DMS153 treated with DMSO at 0.1 percent for 48 hours (cell line): ENCODE data around the gene C11orf24.
A peak's percentile ranks its signal among the peaks of the same experiment; 100 is the strongest.

Source experiments
- DNase-seq: peaks from one replicate; lab custom pipeline; 2025; ENCODE audit not compliant: unreplicated experiment; lab: John Stamatoyannopoulos, UW

The C11orf24 gene

DNA sequence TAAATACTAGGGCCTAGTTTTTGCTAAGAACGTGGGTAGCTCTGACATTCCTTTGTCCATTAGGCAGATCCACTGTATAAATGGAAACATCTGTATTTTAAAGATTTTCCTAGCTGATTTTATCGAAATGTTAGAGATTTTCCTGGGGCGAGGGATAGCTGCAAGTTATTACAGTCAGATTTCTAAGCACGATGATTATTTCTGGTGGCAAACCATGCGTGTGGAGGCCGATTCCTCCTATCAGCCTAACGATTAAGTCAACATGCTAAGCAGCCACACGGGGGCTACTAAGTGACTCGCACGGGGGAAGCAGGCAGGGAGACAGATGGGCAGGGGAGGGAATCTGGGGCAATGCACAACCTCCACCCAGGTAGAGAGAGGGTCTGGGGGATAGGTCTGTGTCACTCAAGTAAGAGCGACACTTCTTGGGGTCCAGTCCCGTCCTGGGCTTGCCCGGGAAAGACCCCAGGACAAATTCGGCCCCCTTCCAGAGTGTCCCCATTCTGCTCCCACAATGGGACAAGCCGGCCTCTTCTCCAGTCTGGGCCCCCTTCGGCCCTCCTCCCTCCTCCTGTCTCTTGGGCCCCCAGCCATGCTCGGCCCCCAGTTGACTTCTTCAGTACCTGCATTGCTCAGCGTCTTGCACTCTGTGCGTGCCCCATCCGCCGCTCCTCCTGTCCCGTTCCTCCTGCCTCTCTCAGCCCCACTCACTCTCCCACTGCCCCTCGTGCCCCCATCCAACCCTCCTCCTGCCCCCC is 571 bp downstream of the C11orf24 start:
- peak; percentile 35 for DNase-seq

DNA sequence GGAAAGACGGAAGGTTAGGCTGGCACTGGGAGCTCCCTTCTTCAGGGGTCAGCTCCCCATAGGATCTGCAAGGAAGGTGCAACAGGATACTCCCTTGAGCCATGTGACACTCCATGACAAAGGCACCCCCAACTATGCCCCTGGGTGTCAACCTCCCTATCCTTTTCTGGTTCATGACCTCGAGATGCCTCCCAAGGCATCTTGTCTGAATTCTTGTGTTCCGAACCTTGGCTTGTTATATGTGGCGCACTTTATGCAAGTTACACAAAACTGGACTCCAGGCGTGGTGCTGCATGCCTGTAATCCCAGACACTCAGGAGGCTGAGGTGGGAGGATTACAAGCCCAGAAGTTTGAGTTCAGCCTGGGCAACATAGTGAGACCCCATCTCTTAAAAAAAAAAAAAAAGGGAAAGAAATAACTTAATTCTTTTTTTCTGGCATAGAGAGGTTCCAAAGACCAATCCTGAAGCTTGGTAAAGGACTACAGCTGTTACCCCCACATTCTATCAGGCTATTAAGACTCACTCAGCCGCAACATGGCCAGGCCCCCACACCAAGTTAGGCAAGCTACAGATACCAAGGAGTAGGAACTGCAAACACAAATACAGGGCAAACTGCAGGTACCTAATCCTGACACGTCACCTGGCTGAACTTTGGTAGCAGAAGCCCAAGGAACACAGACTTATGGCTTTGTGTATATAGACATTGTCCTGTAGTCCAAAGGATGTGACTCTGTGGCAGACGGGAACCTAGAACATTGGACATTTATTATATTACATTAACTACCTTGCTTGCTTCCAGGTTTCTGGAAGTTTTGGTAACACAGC is 1.4 kb downstream of the C11orf24 start:
- DNase-seq = no peak

DNA sequence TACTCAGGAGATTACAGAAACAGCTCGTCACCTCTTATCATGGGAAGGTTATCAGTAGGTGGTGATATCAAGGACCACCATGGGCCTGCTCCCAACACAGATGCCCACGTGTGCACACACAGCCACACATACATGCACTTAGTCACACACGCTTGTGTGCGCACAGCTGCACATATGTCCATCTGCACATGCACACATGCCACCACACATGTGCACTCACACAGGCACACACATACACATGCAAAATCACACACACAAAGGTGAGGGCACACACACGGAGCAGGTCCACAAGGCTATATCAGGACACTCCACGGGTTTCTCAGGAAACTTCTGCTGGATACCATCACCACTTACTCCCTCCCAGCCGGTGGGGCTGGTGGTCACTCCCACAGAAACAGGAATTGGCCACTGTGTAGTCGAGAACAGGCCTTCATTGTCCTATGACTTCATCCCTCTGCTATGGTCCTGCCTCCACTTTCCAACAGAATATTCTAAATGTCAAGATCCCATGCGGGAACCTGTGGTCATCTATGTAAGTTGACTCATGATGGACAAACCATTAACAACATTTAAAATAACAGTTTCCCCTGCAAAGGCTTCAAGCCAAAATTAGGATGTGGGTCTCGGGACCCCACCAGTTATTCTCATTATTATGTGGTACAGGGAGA is 2.2 kb downstream of the C11orf24 start:
- DNase-seq = no peak

DNA sequence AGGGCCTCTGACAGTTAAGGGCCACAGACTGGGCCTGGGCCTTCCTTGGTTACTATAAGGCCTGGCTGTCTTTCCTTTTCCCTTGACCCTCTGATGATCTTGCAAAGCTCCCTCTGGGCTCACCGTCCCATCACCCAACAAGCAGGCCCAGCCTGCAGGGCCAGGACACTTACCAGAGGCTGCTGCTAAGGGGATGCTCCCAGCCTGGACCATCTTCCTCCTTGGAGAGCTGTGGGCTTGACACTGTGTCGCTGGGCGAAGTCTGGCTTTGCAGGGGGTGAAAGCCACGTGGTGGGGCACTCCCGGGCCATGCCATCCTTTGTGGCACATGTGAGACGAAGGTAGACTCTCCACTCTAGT is 3.9 kb downstream of the C11orf24 start:
- no peak for DNase-seq

DNA sequence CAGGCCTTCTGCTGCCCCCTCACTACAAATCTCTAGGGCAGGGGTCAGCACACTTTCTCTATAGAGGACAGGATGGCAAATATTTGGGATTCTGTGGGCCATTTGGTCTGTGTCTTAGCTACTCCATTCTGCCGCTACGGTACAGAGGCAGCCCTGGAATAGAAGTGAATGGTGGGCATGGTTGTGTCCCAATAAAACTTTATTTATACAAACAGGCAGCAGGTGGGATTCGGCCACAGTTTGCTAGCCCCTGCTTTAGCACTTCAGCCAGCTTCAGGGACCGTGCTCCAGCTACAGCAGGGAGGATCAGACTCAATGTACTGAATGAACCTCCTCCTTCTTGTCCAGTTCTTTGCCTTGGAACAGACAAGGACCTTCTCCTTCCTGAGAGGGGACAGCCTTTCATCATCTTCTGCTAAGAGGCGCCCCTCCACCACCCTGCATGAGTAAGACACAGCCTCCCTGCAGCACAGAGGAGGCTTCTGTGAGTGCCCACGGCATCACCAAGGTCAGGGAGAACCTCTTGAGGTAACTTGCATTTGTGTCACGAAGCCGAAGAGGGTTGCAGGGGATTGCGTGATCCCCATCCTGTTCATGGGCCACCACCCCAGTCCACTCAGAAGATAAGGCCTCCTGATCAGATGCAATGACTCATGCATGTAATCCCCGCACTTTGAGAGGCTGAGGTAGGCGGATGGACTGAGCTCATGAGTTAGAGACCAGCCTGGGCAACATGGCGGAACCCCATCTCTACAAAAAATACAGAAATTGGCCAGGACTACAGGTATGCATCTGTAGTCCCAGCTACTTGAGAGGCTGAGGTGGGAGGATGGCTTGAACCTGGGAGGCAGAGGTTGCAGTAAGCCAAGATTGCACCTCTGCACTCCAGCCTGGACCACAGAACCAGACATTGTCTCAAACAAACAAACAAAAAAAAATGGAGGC is 4.6 kb downstream of the C11orf24 start:
- no peak for DNase-seq

DNA sequence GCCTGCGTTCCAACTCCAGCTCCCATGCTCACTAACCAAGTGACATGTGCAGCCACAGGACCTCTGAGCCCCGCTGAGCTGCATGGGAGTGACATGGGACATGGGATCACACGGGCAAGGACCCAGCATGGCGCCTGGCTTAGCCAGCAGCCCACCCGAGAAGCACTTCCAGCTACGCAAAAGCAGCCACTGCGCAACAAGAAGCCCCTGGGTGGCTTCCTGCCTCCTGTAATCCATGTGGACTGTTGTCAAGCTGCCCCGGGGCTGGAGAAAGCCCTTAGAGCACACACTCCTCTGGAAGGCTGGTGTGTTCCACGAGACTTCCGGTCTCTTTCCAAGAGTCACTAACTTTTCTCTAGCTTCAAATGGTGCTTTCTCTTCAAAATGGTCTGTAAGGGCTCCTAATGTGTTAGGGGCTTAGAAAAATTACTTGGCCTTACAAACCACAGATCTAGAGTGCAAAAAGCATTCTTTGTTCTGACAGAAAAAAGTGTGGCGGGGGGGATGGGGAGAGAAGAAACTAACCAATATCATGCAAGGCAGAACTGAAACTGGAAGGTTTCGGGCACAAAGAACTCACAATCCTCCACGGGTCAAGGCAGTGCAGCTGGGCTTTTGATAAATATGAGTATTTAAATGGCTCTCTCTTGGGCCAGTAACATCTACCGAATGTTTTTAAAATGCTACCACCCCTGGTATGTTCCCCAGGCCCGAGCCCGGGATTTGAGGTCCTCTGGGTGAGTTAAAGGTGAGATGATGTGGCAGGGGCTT is 5.5 kb downstream of the C11orf24 start:
- DNase-seq = no peak

DNA sequence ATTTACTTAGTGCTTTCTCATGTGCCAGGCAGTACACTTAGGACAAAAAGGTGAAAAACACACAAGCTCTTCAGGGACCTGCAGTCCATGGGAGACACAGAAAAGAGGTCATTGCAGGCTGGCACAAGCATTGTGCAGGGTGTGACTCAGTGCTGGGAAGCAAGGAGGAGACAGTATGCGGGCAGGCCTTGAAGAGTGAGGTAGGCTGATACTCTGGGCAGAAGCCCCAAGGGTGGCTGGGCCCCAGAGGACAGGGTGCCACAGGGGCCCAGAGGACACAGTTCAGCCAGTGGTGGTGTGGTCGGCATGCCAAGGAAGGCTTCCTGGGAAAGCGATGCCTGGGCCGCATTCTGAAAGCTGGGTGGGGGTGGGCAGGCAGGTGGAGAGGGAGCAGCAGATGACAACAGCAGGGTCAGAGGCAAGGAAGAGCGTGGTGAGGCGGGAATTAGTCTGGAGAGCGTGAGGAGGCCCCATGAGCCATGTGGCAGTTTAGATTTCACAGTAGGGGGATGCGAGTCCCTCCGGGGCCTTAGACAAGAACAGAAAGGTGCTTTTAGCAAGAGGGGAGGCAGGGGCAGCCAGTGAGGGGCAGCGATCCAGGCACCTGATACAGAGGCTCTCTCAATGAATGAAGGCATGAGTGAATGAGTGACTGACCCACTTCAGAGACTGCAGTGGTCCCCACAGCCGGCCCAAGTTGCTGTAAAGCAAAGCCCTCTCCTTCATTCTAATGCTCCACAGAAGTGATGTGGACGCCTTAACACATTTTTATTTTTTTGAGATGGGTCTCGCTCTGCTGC is 6.8 kb downstream of the C11orf24 start:
- DNase-seq = no peak

DNA sequence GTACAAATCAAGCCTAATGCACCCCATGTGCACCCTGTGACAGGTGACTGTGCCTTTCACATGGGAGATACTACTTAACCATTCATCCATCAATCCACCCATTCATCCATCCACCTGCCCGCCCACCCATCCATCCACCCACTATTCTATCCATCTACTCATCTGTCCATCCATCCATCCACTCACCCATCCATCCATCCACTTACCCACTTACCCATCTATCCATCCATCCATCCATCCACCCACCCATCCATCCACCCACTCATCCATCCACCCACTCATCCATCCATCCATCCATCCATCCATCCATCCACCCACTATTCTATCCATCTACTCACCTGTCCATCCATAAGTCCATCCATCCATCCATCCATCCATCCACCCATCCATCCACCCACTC is 7.5 kb downstream of the C11orf24 start:
- no peak for DNase-seq

DNA sequence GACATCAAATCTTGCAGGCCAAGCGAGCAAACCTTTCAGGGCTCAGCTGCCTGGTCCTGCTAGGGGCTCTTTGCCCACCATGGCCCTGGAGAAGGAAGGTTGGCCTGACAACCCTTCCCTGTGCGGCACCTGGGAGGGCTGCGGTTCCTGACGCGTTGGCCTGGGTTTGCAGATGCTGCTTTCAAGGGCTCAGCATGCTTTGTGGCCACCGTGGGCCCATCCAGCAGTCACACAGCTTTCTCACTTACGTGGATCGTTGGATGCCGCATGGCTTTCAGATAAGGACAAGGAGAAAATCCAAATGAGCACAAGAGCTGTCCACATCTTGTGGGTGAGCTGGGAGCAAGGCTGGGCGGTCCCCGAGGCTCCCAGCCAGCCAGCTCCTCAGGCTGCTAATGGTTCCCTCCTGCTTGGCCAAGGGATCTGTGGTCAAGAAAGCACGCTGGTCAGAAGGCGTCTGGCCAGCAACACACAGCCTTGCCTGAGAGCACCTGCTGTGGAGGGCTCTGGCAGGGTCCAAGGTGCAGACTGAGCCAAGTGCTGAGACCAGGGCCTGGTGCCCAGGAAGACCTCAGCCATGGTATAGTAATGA is 8.2 kb downstream of the C11orf24 start:
- no peak for DNase-seq

DNA sequence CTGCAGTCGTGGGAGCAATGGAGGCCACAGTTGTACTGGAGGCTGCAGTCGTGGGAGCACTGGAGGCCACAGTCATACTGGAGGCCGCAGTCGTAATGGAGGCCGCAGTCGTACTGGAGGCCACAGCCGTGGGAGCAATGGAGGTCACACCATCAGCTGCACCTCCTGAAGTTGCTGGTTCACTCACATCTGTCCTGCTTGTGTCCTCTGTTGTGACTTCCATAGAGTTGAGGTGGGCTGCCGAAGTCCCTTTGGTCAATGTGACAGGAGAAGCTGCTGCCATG is 9.3 kb downstream of the C11orf24 start:
- DNase-seq = no peak

DNA sequence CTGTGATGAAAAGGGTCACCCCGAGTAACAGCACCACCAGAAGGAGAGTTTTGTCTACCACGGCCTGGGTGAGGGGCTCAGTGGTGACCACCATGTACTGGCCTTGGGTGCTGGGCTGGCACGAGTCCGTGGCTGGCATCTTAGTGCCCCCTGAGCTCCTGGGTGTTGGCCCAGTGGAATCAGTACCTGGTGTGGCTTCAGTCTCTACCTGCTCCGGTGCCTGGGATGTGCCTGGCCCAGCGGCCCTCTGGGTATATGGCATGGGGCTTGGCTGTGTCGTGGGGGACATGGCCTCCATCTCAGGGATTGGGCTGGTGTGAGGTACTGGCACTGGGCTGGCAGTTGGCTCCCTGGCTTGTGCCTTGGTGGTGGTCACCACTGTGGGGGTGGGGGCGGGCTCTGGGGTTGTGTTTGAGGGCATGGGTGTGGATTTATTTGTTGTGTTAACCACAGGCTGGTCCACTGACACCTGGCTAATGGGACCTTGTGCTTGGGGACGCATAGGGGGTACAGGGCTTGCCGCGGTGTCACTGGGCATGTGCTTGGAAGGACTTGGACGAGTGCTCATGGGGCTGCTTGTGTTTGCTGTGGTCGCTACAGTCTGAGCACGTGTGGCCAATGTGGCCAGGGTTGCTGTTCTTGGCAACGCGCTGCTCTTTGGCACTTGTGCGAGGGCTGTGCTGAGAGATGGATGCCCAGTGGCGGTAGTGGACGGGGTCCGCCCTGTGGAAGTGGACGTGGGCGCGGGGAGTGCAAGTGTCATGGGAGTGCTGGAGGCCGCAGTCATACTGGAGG is 9.8 kb downstream of the C11orf24 start:
- DNase-seq = no peak

DNA sequence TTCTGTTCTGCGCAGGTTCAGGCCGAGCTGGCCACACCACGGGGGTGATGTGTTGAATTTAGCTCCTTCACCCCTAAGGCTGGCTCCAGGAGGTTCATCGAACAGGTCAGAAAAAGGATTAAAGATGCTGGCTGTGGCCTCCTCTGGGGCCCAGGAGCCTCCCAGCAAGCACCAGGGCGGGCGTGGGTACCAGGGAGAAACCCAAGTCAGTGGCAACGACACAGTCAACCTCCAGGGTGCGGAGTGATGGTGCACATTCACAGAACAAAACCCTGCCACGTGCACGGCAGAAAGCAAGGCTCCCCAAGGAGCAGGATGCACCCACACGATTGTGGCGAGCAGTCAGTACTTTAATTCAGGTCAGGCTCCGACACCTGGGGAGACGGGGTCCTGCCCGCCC is 10.8 kb downstream of the C11orf24 start:
- DNase-seq = no peak

DNA sequence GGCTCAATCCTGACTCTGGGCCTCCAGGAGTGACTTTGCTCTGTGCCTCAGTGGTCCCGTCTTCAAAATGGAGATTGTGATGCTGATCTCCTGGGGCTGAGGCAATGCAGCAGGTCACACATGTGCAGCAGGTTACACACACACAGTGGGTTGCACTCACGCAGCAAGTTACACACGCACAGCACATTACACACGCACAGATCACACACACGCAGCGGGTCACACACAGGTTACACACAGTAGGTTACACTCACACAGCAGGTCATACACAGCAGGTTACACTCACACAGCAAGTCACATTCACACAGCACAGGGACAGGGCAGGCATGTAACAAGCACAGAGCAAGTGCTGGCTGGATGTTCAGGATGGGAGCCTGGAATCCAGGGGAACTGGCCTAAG is 11.3 kb downstream of the C11orf24 start:
- DNase-seq = no peak

DNA sequence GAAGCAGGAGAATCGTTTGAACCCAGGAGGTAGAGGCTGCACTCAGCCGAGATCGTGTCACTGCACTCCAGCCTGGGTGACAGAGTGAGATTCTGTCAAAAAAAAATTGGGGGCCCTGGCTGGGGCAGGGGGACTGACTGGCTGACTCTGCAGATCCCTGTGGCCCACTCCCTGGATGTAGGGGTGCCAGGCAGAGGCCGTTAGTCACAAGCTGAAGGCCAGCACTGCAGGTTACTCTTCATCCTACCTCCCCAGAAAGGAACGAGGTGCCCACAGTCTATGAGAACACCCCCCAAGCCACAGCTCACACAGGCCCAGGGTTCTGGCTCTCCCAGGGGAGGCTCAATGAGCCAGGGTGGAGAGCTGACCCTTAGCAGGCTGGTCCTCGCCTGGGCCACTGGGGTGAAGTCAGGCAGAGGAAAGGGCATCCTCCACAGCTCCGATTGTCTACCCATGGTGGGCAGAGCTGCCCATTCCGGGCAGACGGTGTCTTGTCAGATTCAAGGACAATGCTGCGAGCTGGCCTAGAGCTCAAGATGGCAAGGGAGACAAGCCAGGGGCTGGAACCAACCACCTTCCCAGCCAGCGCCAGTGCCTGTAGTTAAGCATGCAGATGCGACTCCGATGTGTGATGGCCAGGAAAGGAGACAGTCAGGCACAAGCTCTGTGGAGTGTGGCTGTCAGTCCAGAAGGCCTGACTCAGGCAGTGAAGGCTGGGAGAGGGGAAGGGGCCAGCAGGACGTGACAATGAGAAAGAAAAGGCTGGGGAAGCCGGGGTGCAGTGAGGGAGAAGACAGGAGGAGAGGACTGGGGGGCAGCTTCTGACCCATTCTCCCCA is 12.4 kb downstream of the C11orf24 start:
- no peak for DNase-seq

DNA sequence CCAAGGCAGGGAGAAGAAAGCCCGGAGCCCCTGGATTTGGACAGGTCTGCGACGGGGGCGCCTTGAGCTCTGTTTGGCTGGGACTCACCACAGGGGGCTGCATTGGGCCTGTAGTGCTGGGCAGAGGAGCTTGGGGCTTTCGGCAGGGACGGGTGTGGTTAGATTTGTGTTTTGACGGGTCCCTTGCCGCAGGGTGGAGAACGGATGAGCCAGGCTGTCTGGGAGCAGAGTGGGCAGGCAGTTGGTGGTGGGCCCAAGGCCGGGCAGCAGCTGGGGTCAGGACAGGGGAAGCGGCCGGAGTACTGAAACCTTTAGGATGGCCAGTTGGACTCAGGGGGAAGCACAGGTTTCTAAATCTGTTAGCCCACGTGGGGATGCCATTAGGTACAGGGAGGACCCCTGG is 13.4 kb downstream of the C11orf24 start:
- DNase-seq = no peak

DNA sequence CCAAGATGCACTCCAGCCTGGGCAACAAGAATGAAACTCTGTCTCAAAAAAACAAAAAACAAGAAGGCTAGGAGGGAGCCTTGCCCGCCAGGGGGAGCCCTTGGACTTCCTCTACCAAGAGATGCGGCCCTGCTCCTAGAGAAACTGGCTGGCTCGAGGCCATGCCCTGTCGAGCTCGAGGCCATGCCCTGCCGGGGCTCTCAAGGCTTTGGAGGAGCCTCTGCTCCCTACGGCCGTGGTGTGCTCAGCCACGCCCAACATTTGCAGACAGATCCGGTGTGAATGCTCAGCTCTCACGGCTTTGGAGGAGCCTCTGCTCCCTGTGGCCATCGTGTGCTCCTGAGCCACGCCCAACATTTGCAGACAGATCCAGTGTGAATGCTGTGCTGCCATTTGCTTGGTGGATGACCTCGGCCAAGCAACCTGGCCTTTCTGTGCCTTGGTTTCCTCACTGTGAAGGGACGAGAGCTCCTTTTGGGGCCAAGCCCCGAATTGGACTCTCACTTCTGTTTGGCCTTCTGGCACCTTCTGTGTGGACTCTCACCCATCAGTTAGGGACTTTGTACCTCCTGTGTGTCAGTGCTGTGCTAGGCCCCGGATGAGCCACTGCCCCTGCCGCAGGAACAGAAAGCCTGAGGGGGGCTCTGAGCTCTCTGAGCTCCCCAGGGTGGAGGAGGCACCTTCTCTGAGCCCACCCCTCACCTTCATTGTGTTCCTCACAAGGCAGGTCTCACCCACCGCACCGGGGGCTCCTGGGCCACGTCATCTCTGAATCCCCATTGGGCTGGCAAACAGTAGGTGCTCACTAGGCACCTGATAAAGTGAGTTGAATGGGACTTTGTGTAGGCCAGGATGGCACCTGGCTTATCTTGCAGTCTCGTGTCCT is 14.1 kb downstream of the C11orf24 start:
- DNase-seq = peak; percentile 77

DNA sequence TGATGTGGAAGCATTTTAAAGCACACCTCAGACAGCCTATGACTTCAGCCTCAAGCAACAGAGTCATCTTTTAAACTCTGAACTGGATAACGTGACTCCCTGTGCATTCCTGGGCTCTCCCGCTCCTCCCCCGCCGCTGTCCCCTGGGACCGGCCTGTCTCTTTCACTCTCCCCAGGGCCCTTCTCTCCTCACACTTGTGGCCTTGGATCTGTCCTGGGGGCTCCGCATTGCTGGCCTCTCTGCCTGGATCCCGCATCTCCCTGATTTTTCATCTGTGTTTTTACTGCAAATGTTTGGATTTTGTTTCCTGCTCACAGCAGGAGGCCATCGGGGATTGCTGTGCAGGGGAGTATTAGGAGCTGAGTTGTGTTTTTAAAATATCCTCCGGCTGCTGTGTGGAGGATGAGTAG is 15.4 kb downstream of the C11orf24 start:
- DNase-seq = no peak
